ENCODE results near the gene ADCYAP1R1. TPM values are rescaled to one million over a fixed set of nuclear protein-coding genes. Genes with fewer than 3 reads are reported as not detected.

Gene ADCYAP1R1
- polyA plus RNA-seq, 1 donor from 2014 or later, result 8.6 TPM

- Histone ChIP-seq H3K9me3 (ENCODE audit: low read length) (no peaks in the 10 kb centered on the region), H3K36me3 (ENCODE audit: insufficient read depth, low read length) (no peaks in the 10 kb centered on the region)
These were observed 43.4 kb downstream of the ADCYAP1R1 start for GRCh38 chr7:31095286-31096197.

DNA sequence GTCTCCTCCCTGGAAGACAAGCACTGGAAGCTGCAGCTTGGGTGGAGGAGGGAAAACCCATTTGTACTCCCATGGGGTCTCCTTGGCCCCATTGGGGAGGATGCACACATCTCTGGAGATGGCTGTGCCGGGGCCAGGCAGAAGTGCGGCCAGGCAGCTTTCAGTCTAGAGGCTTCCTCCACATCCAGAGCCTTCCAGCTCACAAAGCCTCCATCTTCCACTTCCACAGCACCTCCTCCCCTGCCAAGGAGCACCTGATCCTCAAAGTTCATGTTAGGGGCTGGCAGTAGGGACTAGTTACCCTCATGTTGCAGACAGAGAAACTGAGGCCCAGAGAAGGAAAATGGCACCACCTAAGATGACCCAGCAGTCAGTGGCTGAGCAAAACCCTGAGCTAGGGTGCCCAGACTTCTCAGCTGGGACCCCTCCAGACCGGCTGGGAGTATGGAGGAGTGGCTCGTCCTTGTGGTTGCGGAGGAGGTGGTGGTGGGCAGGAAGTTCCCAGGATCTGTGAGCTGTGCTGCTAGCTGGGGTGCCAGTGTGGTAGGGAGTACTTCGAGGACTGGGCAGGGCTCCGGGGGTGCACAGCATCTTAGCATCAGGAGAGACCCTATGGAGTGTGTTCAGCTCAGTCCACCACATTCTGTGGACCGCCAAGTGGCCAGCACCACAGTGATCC lies 44.2 kb downstream of the ADCYAP1R1 start:
- no peaks in the 10 kb centered on the region for H3F3A ChIP-seq (ENCODE audit: insufficient read depth, low read length, poor library complexity, severe bottlenecking)
- no peak overlapping the region for H3K4me3 ChIP-seq (ENCODE audit: low read length)
- no peaks in the 10 kb centered on the region for H3K36me3 ChIP-seq (ENCODE audit: insufficient read depth, low read length)
- H3K9ac ChIP-seq (ENCODE audit: low read length), result no peak overlapping the region
- no peak overlapping the region for H3K4me2 ChIP-seq (ENCODE audit: low read length)
- no peak overlapping the region for H3K27ac ChIP-seq (ENCODE audit: low read length)
- H3K79me2 ChIP-seq (replicated peaks; ENCODE audit: insufficient read depth, low read length), result no peaks in the 10 kb centered on the region
- H3K9me2 ChIP-seq (ENCODE audit: insufficient read depth, low read length), result no peaks in the 10 kb centered on the region
- no peaks in the 10 kb centered on the region for H3K9me3 ChIP-seq (ENCODE audit: low read length)
- no peaks in the 10 kb centered on the region for H4K20me1 ChIP-seq (ENCODE audit: insufficient read depth)
- no peak overlapping the region for H2AFZ ChIP-seq (ENCODE audit: low read depth, low read length)
- H3K27me3 ChIP-seq (ENCODE audit: insufficient read depth, low read depth, low read length), result no peaks in the 10 kb centered on the region
- TF ChIP-seq MXI1 (conservative IDR thresholded peaks at IDR 0.05; ENCODE audit: poor library complexity, severe bottlenecking), result no peak
- no peak for TF ChIP-seq RAD21 (conservative IDR thresholded peaks at IDR 0.05)
- TF ChIP-seq EZH2 (IDR thresholded peaks at IDR 0.05; ENCODE audit: borderline replicate concordance, insufficient read depth, low read length, poor library complexity, severe bottlenecking), result no peak
- TF ChIP-seq POLR2AphosphoS5 (IDR thresholded peaks at IDR 0.05), result no peak
- no peak for TF ChIP-seq SMC3 (conservative IDR thresholded peaks at IDR 0.05; ENCODE audit: poor library complexity)
- TF ChIP-seq REST (IDR thresholded peaks at IDR 0.05; ENCODE audit: borderline replicate concordance), result no peak
- TF ChIP-seq EP300 (conservative IDR thresholded peaks at IDR 0.05; ENCODE audit: poor library complexity, severe bottlenecking), result no peak

More at GRCh38 chr7:31095286-31096197, 43.4 kb downstream of the ADCYAP1R1 start:
- H3K4me2 ChIP-seq (ENCODE audit: low read length), result no peak overlapping the region
- no peak overlapping the region for H2AFZ ChIP-seq (ENCODE audit: low read depth, low read length)
- no peaks in the 10 kb centered on the region for H3K79me2 ChIP-seq (replicated peaks; ENCODE audit: insufficient read depth, low read length)
- no peak overlapping the region for H3K4me3 ChIP-seq (ENCODE audit: low read length)
- no peaks in the 10 kb centered on the region for H3K9me2 ChIP-seq (ENCODE audit: insufficient read depth, low read length)
- no peak overlapping the region for H3K9ac ChIP-seq (ENCODE audit: low read length)
- H4K20me1 ChIP-seq (ENCODE audit: insufficient read depth), result no peaks in the 10 kb centered on the region
- H3F3A ChIP-seq (ENCODE audit: insufficient read depth, low read length, poor library complexity, severe bottlenecking), result no peaks in the 10 kb centered on the region
- no peak for TF ChIP-seq REST (IDR thresholded peaks at IDR 0.05; ENCODE audit: borderline replicate concordance)
- no peak for TF ChIP-seq RAD21 (conservative IDR thresholded peaks at IDR 0.05)
- no peak for TF ChIP-seq EP300 (conservative IDR thresholded peaks at IDR 0.05; ENCODE audit: poor library complexity, severe bottlenecking)
- TF ChIP-seq MXI1 (conservative IDR thresholded peaks at IDR 0.05; ENCODE audit: poor library complexity, severe bottlenecking), result no peak
- TF ChIP-seq, protein P1, sequence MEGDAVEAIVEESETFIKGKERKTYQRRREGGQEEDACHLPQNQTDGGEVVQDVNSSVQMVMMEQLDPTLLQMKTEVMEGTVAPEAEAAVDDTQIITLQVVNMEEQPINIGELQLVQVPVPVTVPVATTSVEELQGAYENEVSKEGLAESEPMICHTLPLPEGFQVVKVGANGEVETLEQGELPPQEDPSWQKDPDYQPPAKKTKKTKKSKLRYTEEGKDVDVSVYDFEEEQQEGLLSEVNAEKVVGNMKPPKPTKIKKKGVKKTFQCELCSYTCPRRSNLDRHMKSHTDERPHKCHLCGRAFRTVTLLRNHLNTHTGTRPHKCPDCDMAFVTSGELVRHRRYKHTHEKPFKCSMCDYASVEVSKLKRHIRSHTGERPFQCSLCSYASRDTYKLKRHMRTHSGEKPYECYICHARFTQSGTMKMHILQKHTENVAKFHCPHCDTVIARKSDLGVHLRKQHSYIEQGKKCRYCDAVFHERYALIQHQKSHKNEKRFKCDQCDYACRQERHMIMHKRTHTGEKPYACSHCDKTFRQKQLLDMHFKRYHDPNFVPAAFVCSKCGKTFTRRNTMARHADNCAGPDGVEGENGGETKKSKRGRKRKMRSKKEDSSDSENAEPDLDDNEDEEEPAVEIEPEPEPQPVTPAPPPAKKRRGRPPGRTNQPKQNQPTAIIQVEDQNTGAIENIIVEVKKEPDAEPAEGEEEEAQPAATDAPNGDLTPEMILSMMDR (IDR thresholded peaks at IDR 0.05; ENCODE audit: poor library complexity, severe bottlenecking), result no peak
- no peak for TF ChIP-seq POLR2AphosphoS5 (IDR thresholded peaks at IDR 0.05)
- TF ChIP-seq TAF1 (IDR thresholded peaks at IDR 0.05; ENCODE audit: low read depth), result no peak
- TF ChIP-seq EZH2 (IDR thresholded peaks at IDR 0.05; ENCODE audit: borderline replicate concordance, insufficient read depth, low read length, poor library complexity, severe bottlenecking), result no peak
- TF ChIP-seq SMC3 (conservative IDR thresholded peaks at IDR 0.05; ENCODE audit: poor library complexity), result no peak
- no peak overlapping the region for H3K27ac ChIP-seq (ENCODE audit: low read length)
- H3K27me3 ChIP-seq (ENCODE audit: insufficient read depth, low read depth, low read length), result no peaks in the 10 kb centered on the region

Measured in neural cell (in vitro differentiated cells).